GM19238 (cell line): ENCODE data around the gene ABCB11.
A peak's percentile ranks its signal among the peaks of the same experiment; 100 is the strongest.

Source experiments
- DNase-seq: peaks from one replicate; pipeline ENCODE4 v3.0.0; 2011; ENCODE audit warnings: low spot score; ENCODE audit not compliant: insufficient read length

ABCB11 gene

GRCh38 chr2:168978461-168978861, 52.7 kb downstream of the ABCB11 start:
- DNase-seq: no peak

- no peak for DNase-seq
These were observed 53.5 kb downstream of the ABCB11 start for GRCh38 chr2:168977608-168978007.

- no peak for DNase-seq
These were observed 55.0 kb downstream of the ABCB11 start for GRCh38 chr2:168976034-168976654.

GRCh38 chr2:168974428-168974827, 56.7 kb downstream of the ABCB11 start:
- DNase-seq: no peak

- no peak for DNase-seq
These were observed 59.9 kb downstream of the ABCB11 start for GRCh38 chr2:168971261-168971660.

GRCh38 chr2:168970711-168971233, 60.4 kb downstream of the ABCB11 start:
- no peak for DNase-seq

GRCh38 chr2:168969865-168970264, 61.3 kb downstream of the ABCB11 start:
- DNase-seq: no peak

GRCh38 chr2:168968342-168968741, 62.8 kb downstream of the ABCB11 start:
- DNase-seq: no peak

- DNase-seq: no peak
These were observed 66.8 kb downstream of the ABCB11 start for GRCh38 chr2:168964251-168964807.

GRCh38 chr2:168962636-168963035, 68.5 kb downstream of the ABCB11 start:
- no peak for DNase-seq

- DNase-seq: peak; percentile 4
These were observed 69.5 kb downstream of the ABCB11 start for GRCh38 chr2:168961450-168962229.

- DNase-seq: no peak
These were observed 74.7 kb downstream of the ABCB11 start for GRCh38 chr2:168956392-168956791.

- no peak for DNase-seq
These were observed 75.8 kb downstream of the ABCB11 start for GRCh38 chr2:168955321-168955720.

GRCh38 chr2:168954256-168954655, 76.9 kb downstream of the ABCB11 start:
- no peak for DNase-seq

- no peak for DNase-seq
These were observed 78.7 kb downstream of the ABCB11 start for GRCh38 chr2:168952424-168952823.

GRCh38 chr2:168951871-168952270, 79.3 kb downstream of the ABCB11 start:
- DNase-seq: no peak

GRCh38 chr2:168949324-168949723, 81.8 kb downstream of the ABCB11 start:
- DNase-seq: no peak

GRCh38 chr2:168948621-168949212, 82.4 kb downstream of the ABCB11 start:
- DNase-seq: no peak

GRCh38 chr2:168945508-168945907, 85.6 kb downstream of the ABCB11 start:
- no peak for DNase-seq

- DNase-seq: no peak
These were observed 87.1 kb downstream of the ABCB11 start for GRCh38 chr2:168944065-168944464.

- DNase-seq: no peak
These were observed 89.8 kb downstream of the ABCB11 start for GRCh38 chr2:168941297-168941696.

GRCh38 chr2:168939918-168940317, 91.2 kb downstream of the ABCB11 start:
- DNase-seq: no peak
